Activated gamma-delta T cell treated with anti-CD3 and anti-CD28 coated beads, Interleukin-2, amount 50 U/mL, for 16 hours (primary cell): ENCODE data around the gene INSM1.

Source experiments
- DNase-seq: peaks from one replicate; pipeline ENCODE4 v3.0.0-alpha.2; 2020; ENCODE audit warnings: low read depth

The INSM1 gene

DNA sequence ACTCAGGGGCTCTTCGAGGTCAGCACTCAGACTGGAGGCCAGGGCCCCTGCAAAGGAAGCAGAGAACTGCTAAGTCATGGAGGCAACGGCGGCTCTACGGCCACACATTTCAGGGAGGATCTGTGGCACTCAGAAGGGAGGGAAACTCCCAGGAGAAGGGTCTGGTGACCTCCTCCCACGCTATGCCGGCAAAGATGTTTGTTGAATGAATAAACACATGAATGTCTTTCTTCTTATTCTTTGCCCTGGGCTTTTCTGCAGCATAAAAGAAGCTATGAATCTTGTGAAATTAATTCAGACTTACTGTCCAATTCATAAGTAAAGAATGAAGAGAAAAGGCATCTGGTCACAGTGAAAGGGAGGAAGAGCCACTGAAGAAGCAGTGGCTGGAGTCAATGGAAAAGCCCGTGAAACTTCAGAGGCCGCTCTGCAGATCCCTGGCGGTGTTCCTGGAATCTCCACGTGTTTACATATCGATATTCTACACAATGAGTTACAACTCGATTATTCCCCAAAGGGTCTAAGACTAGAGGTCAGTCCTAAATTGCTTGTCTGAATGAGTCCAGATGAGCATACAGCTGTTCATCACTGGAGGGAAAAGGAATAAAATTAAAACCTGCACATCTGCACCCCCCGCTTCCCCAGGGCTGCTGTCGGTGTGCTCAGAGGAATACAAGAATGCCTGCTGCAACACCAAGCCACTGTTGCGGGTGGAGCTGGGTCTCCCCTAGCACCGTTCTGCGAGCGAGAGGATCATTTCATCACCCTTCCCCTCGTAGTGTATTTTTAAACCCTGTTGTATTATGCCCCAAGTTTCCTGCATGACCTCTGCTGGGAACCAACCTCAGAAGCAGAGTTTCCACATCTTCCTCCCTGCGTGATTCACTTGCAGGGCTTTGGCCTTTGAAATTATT, 25.6 kb downstream of the INSM1 start:
- DNase-seq, result no peak

DNA sequence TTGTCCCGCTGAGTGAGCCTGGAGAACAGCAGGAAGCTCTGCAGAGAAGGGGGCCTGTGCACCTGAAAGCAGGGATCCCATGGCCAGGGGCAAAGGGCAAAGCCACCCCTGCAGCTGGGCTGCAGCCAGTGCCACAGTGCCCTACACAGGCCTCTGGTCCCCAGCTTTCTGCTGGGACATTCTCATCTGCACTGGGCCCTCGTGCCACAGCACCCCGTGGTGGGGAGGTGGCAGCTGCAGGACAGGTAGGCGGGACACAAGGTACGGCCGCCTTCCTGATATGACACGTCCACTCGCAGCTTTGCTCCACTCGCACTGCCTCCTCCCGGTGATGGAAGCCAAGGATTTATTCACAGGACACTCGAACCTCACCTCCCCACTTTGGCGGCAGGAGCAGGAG, 27.2 kb downstream of the INSM1 start:
- DNase-seq, result no peak

DNA sequence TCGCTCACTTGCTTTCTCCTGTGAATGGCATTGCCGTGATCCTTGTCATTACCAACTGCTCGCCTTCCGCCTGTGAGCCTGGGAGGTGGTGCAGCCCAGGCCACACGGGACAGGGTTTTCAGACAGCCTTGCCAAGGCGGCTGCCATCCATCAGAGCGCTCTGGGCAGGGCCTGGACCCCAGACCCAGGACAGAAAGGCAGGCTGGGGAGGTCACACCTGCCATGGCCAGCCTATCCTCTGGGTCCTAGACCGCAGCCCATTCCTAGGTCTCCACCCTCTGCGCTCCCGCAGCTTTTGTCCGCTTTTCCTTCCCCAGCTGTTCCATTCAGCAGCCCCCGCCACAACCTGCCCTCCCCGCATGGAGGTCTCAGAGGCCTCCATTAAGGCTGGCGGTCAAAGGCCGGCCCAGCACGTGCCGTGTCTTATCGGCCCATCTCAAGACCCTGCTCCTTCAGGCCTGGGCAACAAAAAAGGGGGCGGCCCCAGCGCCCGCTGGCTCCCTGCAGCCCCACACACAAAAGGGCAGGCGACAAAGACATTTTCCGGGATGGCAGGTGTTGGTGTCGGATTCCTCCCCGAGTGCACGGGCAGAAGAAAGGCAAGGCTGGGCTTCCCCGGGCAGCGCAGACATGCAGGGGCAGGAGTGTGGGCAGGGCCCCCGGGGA, 28.1 kb downstream of the INSM1 start:
- DNase-seq, result no peak

DNA sequence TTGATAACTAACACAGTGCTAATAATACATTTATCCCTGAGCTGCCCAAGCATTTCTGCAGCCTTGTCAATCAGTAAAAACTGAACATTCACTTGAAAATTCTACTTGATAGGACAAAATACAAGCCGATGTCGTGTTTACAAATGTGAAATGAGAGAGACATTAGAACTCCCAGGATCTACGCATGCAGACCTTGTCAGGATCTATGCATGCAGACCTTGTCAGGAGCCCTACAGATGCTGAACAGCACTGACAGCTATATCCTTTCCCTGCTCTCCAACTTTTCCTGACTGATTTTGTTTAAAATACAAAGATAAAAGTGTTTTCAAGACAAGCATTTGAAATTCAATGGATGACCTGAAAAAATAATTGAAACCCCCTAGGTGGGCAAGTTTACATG, 28.9 kb downstream of the INSM1 start:
- DNase-seq, result no peak

DNA sequence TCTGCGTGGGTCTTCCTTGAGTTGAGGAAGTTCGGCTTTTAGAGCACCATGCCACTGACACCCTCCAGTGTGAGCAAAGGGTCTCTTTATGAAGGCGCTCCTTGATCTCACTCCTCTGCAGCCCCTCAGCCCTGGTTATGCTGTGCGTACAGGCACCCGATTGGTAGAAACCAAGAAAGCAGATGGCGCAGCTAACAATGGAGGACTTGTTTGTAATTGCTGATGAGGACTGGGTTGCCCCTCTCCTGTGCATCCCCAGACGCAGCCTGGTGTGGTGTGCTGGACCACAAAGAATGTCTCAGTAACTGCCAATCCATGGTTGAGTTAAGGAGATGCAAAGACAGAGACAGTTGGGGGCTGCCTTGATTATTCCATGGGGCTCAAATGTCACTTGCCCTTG, 30.2 kb downstream of the INSM1 start:
- DNase-seq, result no peak

DNA sequence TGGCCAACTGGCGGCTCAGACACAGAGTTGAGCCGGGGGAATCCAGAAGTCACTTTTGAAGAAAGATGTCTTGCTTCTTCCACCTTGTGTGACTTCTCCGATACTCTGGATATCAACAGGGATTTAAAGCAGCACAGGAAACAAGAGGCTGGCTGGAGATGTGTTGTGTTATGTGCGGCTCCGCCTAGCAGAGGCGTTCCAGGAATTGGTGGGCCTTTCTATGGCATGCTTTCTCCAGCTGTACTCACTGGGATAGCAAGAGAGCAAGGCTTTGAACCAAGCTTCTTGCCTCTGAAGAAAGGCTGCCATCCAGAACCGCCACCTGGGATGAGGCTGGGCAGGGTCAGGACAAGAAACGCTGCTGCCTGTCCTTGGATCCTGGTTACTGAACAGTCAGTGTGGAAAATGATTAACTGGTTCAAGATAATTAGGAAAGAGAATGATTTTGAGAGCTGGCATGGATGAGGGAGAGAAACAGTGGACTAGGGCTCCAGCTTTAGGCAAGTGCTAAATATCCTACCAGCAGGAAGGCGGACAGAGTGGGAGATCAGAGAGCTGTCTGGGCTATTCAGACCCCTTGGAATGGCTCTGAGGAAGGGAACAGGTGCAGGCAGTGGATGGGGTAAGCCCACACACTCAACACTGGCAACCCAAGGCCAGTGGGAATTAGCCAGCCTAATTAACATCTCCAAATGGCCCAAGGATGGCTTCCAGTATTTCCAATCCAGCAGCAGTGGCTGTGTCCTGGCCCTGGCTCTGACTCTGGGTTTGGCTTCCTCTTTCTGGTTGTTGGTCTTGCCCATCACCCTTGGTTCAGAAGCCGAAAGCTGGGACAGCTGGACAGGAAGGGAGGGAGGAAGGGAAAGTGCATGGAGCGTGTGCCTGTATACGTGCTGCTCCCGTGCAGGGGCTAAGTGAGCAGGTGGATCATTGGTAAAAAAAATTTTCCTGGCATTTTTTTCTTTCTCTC, 31.9 kb downstream of the INSM1 start:
- DNase-seq, result no peak

DNA sequence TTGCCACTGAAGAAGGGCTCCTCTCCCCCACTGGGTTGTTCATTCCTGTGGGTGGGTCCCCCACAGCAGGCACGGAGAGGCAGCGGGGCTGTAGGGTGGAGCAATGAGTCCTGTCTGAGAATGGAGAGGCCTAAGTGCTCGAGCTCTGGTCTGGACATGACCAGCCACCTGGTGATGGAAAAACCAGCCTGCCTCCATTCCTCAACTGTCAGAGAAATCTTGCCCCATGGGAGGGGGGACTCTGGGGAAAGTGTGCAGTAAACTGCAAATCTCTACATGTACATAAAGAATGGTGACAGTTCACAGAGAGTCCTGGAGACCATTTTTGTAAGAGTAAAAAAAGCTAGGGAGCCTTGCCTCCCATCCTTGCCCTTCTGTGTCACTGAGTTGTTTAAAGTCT, 34.1 kb downstream of the INSM1 start:
- no peak for DNase-seq

DNA sequence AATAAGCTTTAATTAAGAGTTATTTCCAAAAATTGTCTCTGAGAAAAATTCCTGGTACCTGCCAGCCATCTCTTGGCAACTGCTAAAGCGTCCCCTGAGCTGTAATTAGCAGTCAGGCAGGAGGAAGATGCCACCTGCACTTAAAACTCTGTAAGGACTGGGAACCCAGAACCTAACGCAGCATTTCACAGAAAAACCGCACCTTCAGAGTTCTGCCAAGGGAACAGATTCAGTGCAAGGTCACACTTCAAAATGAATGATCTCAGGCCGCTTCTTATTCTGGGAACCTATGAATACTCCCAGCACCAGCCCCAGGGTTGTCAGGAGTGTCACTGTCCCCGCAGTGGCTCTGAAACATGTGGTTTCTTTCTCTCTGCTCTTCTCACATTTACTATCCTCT, 36.7 kb downstream of the INSM1 start:
- no peak for DNase-seq

DNA sequence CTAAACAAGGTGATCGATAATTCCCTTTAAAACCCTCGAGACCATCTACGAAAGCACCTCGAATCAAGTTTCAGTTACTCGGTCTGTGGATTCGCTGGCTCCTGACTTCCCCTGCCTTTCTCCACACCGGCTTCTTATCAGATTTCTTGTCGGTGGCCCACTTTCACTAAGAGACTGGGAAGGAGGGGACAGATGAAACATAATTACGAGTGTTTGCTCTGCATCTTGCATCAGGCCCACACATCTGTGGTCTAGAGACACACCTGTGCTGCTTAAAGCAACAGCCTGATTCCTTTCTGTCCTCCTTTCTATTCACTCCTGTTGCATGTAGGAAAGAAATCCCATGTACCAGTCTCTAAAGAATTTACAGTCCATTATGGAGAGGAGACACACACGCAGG, 37.7 kb downstream of the INSM1 start:
- DNase-seq, result no peak

DNA sequence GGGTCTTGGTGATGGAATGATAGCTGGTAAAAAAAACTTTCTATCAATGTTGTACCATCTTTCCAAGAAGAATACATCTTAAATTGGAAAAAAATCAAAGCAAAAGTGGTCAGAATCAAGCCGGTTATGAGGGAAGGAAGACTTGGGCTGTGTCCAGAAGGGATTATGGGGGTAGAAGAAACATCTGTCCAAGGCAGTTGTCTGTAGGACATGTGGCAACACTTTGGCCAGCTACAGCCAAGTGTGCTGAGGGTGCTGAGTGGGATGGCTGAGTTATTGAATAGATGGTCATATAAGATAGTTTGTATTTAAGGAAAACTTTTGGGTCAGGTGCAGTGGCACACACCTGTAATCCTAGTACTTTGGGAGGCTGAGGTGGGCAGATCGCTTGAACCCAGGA, 38.4 kb downstream of the INSM1 start:
- no peak for DNase-seq

DNA sequence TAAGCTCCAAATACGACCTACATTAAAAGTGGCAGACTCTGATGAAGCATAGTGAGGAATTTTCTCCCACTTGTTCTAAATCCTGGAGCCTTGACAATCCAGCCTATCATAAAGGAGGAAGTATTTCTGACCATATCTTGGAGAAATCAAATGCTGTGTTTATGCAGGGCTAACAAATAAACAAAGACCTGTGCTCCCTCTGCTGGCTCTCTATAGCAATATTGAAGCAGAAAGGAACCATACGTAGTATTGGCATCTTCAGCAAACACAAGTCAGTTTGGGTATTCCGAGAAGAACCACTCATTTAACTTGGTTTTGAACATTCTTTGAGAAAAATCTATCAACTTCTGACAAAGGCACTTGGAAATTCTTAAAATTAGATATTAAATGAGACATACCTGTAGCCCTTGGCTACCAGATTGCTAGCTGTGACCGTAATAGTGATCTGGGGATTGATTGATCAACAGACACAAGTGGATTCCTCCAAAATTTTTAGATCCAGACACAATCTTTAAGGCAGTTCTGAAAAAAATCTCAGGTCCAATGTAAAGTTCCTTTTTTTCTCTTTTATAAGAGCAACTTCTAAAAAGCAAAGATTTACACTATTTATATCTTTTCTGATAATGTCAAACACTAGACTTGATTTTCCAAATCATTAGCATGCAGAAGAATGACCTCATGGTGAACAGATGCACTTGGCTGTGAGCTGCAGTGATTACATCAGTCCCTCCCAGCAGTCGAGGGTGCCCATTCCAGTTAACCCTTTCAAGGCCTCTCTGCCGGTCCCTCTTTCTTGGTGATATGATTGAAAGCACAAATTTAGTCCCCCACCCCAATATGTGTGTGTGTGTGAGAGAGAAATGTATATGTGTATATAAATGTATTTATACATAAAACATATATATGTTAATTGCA, 40.2 kb downstream of the INSM1 start:
- no peak for DNase-seq

DNA sequence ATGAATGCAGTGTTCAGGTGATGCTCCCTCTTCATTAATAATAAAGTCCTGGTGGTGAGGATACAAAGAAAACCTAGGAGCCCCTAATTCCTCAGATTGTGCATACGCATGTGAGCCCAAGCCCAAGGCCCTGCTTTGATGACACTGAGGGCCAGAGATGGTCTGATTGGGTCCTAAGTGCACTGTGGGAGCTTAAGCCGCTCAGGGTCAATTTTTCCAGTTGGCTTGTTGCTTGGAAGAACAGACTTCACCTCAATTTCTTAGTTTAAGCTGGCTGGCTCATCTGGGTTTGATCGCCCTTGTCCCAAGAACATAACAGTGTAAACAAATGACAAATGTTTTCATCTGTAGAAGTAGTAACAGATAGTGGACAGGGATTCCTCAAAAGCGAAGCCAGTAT, 41.4 kb downstream of the INSM1 start:
- no peak for DNase-seq

DNA sequence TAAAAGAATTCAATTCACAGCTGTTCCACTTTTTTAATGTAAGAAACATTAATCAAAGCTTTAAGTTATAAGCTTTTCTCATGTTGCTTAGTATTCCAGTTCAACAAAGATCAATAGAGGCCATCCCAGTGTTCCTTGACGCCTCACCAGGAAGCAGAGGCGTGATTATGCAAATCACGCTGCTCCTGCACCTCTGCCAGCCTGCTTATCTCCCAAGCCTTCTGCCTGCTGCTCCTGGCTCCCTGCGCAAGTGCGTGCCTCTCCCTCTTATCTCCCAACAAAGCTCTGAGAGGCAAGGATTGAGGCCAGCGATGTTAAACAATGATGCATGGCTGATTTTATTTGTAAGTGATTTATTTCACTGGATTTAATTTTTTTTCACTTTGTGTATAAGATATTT, 42.8 kb downstream of the INSM1 start:
- DNase-seq, result no peak

DNA sequence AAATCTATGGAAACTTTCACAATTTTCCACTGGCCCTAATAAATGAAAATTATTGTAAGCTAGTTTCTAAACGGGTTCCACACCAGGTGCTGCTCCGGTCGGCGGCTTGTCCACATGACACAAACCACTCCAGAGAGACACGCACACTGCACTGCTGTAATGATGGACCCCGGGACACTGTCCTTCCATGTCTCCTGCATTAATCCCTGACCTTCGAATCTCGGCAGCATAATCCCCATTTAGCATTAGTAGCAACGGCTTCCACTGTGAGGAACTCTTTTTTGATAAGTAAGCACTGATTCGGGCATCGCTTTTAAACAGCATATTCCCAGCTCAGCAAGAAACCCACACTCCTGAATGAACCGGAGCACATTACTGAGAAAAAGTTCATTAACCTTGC, 43.5 kb downstream of the INSM1 start:
- no peak for DNase-seq

DNA sequence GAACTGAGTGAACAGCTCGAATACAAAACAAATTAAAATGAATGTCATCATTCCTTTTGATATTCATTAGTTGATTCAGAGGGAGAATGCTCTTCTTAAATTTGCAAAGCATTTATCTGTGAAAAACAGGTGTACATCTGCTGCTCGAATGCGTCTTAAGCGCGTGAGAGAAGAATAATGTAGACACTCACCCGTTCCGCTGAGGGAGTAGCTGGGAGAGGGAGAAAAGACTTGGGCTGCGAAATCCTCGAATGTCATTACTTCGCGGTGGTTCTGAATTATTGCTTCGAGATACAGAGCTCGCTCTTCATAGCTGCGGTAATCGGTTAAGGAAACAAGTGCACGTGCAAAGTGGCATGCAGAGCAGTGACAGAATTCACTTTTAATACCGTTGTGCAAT, 43.9 kb downstream of the INSM1 start:
- no peak for DNase-seq

DNA sequence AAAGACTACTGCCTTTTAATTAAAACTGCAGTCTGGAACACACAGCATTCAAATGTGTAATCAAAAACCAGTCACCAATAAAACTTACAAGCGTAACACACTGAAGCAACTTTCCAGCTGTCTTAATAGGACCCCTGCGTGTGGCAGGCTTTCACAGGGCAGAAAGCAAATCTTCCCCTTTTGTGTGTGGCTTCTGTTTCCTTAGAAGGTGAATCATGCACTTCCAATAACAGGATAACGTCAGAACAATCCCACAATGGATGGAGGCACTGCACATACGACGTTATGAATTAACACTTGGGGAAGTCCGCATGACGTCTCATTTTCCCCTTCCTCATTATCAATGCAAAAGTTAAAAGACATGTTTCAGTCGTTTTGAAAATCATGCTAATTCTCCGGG, 44.8 kb downstream of the INSM1 start:
- no peak for DNase-seq

DNA sequence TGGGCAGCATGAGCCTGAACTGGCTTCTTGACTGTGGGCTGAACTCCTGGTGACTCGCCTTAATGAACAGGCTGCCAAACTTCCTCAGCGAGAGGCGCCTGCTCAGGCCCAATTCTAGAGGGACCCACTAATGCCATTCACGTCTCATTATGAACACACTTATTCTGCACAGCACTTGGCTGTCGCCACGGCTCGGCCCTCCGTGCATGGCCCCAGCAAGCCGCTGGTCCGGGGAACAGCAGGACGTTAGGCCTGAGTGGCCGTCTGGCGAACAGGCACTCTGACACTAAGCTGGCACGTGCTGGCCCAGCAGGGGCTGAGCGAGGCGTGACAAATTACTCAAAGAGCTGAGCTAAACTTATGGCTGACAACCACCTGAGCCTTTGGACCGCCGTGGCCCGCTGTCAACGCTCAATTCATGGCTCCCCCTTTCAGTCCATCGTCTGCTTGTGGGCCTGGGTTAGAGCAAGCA, 45.9 kb downstream of the INSM1 start:
- DNase-seq, result no peak

DNA sequence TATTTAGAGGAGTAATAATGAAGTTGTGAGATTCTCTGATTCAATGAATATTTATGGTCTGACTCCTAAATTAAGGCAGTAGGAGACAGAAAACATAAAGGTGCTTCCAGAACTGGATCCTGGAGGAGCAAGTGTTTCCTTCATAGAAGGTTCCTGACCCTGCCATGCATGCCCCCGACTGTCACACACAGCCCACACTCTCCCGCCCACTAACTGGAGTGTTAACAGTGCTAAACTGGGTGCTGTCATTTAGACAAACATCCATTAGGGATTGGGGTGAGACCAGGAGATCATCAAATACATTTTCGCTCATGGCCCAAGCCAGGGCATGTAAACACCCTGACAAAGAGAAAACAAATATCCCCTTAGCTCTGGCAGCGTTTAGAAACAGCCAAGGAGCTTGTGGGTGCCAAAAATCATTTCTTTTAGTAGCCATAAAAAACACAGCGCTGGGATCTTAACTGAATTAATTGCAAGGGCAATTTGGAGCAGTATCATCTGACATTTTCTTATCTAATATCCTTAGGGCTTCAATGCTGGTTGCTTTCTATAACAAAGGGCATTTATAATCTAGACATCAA, 46.8 kb downstream of the INSM1 start:
- no peak for DNase-seq

DNA sequence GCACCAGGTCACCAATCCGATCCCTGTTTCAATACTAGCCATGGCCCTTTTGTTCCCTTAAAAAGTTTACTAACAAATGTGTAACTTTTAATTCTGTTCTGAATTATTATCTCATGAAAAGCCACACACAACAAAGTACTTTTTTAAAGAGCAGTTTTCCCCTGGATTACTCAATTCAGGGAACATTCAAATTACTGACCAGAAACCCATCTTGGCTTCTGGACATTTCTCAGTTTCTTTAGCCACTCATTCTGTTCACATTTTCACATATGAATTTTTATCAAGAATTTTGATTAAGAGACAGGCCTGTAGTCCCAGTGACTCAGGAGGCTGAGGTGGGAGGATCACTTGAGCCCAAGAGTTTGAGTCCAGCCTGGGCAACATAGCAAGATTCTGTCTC, 47.4 kb downstream of the INSM1 start:
- no peak for DNase-seq

DNA sequence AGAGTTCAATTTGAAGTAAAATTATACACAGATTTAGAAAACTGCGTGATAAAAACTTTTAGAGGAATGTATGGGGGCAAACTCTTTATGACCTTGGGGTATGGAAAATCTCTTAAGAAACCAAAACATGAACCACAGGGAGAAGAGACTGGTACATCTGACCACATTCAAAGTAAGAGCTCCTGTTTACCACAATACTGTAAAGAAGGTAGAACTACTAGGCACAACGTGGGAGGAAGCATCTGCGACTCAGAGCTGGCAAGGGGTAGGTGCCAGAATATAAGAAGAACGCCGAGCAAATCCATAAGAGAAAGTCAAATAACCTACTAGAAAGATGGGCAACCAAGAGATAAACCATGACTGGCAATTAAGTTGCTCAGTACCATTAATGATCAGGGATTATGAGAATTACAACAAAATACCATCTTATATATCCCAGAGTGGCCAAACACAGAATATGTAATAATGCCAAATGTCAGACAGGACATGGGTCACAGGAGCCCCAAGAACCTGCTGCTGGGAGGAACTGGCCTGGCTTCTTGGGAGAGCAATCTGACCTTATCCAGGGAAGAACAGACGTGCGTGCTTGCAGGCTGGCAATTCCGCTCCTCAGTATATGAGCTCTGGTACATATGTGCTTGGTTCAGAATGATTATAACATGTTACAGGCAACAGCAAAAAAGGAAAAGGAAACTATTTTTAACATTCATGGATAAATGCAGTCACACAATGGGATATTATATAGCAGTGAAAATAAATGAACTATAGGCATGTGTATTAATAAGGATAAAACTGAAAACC, 50.2 kb downstream of the INSM1 start:
- DNase-seq, result no peak
